Measurements from ENCODE around the gene ADPRHL1. TPM values are rescaled to one million over a fixed set of nuclear protein-coding genes. Genes with fewer than 3 reads are reported as not detected.

ADPRHL1 gene
- total and polyA plus RNA-seq, 4 donors, result 0.28 to 0.67 (median 0.55) TPM

DNA sequence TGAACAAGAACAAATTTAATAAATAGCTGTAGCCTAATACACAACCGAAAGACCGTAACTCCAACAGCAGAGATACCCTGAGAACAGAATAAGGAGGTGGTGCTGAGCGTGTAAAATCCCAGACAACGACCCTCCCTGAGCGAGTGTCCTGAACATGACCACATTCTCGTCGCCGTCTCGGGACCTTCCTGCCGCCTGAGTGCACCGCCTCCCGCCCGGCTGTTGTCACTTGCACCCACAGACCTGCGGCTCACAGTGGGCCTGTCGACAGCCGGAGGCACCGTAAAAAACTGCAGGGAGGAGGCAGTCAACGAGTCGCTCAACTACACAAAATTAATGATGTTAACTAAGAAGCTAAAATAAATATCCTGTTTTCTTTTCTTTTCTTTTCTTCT, 53.5 kb downstream of the ADPRHL1 start:
- 93% methylated on average over 19 of the region's 19 CpGs for WGBS
- no peaks in the 10 kb centered on the region for H3K36me3 ChIP-seq (ENCODE audit: control insufficient read depth in 4 of 4, insufficient read depth in 3 of 4, low read depth in 1 of 4, low read length in 3 of 4)
- no peak for DNase-seq (ENCODE audit: low spot score)
- no peak overlapping the region for H3K4me3 ChIP-seq (ENCODE audit: low read depth in 1 of 3, low read length in 3 of 3)
- no peak overlapping the region for H3K27ac ChIP-seq (ENCODE audit: low read depth in 1 of 2, low read length in 2 of 2)
- H3K4me1 ChIP-seq (ENCODE audit: control insufficient read depth in 4 of 4, insufficient read depth in 4 of 4, low read length in 3 of 4), result peaks cover 0 to 10% (median 9%) of the 10 kb centered on the region in 4 donors
- H3K27me3 ChIP-seq (ENCODE audit: control insufficient read depth in 4 of 4, insufficient read depth in 4 of 4, low read length in 3 of 4), result no peaks in the 10 kb centered on the region
- H3K9ac ChIP-seq (ENCODE audit: low read depth in 1 of 2, low read length in 2 of 2), result no peak overlapping the region
- H3K9me3 ChIP-seq (ENCODE audit: control insufficient read depth in 4 of 4, low read length in 3 of 4), result no peaks in the 10 kb centered on the region
- no peak for TF ChIP-seq SP1 (IDR thresholded peaks at IDR 0.05)
- TF ChIP-seq RXRA (IDR thresholded peaks at IDR 0.05), result no peak
- no peak for TF ChIP-seq EGR1 (IDR thresholded peaks at IDR 0.05; ENCODE audit: low read depth in 2 of 2)
- no peak for TF ChIP-seq GABPA (IDR thresholded peaks at IDR 0.05 in 1 of 2, conservative IDR thresholded peaks at IDR 0.05 in 1 of 2)
- TF ChIP-seq HNF4A (conservative IDR thresholded peaks at IDR 0.05), result no peak
- TF ChIP-seq JUND (IDR thresholded peaks at IDR 0.05), result no peak
- TF ChIP-seq, protein P1, sequence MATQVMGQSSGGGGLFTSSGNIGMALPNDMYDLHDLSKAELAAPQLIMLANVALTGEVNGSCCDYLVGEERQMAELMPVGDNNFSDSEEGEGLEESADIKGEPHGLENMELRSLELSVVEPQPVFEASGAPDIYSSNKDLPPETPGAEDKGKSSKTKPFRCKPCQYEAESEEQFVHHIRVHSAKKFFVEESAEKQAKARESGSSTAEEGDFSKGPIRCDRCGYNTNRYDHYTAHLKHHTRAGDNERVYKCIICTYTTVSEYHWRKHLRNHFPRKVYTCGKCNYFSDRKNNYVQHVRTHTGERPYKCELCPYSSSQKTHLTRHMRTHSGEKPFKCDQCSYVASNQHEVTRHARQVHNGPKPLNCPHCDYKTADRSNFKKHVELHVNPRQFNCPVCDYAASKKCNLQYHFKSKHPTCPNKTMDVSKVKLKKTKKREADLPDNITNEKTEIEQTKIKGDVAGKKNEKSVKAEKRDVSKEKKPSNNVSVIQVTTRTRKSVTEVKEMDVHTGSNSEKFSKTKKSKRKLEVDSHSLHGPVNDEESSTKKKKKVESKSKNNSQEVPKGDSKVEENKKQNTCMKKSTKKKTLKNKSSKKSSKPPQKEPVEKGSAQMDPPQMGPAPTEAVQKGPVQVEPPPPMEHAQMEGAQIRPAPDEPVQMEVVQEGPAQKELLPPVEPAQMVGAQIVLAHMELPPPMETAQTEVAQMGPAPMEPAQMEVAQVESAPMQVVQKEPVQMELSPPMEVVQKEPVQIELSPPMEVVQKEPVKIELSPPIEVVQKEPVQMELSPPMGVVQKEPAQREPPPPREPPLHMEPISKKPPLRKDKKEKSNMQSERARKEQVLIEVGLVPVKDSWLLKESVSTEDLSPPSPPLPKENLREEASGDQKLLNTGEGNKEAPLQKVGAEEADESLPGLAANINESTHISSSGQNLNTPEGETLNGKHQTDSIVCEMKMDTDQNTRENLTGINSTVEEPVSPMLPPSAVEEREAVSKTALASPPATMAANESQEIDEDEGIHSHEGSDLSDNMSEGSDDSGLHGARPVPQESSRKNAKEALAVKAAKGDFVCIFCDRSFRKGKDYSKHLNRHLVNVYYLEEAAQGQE (IDR thresholded peaks at IDR 0.05), result no peak
- TF ChIP-seq FOXA1 (IDR thresholded peaks at IDR 0.05), result no peak
- TF ChIP-seq, protein P2, sequence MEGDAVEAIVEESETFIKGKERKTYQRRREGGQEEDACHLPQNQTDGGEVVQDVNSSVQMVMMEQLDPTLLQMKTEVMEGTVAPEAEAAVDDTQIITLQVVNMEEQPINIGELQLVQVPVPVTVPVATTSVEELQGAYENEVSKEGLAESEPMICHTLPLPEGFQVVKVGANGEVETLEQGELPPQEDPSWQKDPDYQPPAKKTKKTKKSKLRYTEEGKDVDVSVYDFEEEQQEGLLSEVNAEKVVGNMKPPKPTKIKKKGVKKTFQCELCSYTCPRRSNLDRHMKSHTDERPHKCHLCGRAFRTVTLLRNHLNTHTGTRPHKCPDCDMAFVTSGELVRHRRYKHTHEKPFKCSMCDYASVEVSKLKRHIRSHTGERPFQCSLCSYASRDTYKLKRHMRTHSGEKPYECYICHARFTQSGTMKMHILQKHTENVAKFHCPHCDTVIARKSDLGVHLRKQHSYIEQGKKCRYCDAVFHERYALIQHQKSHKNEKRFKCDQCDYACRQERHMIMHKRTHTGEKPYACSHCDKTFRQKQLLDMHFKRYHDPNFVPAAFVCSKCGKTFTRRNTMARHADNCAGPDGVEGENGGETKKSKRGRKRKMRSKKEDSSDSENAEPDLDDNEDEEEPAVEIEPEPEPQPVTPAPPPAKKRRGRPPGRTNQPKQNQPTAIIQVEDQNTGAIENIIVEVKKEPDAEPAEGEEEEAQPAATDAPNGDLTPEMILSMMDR (IDR thresholded peaks at IDR 0.05; ENCODE audit: low read depth, low read length, missing input control), result no peak
- TF ChIP-seq YY1 (IDR thresholded peaks at IDR 0.05), result no peak
- TF ChIP-seq, protein P3, sequence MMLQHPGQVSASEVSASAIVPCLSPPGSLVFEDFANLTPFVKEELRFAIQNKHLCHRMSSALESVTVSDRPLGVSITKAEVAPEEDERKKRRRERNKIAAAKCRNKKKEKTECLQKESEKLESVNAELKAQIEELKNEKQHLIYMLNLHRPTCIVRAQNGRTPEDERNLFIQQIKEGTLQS (IDR thresholded peaks at IDR 0.05), result no peak
- no peak for TF ChIP-seq TAF1 (conservative IDR thresholded peaks at IDR 0.05)
- no peak for TF ChIP-seq HNF4G (IDR thresholded peaks at IDR 0.05)
- TF ChIP-seq FOXA2 (IDR thresholded peaks at IDR 0.05), result no peak
- TF ChIP-seq, protein P4, sequence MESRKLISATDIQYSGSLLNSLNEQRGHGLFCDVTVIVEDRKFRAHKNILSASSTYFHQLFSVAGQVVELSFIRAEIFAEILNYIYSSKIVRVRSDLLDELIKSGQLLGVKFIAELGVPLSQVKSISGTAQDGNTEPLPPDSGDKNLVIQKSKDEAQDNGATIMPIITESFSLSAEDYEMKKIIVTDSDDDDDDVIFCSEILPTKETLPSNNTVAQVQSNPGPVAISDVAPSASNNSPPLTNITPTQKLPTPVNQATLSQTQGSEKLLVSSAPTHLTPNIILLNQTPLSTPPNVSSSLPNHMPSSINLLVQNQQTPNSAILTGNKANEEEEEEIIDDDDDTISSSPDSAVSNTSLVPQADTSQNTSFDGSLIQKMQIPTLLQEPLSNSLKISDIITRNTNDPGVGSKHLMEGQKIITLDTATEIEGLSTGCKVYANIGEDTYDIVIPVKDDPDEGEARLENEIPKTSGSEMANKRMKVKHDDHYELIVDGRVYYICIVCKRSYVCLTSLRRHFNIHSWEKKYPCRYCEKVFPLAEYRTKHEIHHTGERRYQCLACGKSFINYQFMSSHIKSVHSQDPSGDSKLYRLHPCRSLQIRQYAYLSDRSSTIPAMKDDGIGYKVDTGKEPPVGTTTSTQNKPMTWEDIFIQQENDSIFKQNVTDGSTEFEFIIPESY (IDR thresholded peaks at IDR 0.05), result no peak
- TF ChIP-seq RAD21 (IDR thresholded peaks at IDR 0.05), result no peak
- TF ChIP-seq, protein P5, sequence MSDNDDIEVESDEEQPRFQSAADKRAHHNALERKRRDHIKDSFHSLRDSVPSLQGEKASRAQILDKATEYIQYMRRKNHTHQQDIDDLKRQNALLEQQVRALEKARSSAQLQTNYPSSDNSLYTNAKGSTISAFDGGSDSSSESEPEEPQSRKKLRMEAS (IDR thresholded peaks at IDR 0.05), result no peak
- no peak for TF ChIP-seq NR2F2 (IDR thresholded peaks at IDR 0.05)
